HepG2 (cell line): Measurements from ENCODE around the gene NELFCD. TPM values are rescaled to one million over a fixed set of nuclear protein-coding genes. Genes with fewer than 3 reads are reported as not detected.

Experiments
- BATF2 ChIP-seq: sonication (generic); formaldehyde crosslinking; IDR thresholded peaks from 2 replicates; pipeline ENCODE4 v1.8.0; 2022; ENCODE audit warnings: mild to moderate bottlenecking, missing genetic modification reagents, moderate library complexity
- ELF1 ChIP-seq: sonication (generic); formaldehyde crosslinking; IDR thresholded peaks from 2 replicates; pipeline ENCODE4 v1.4.0; 2020; ENCODE audit warnings: missing genetic modification reagents
- HNF4A ChIP-seq: sonication (generic); formaldehyde crosslinking; IDR thresholded peaks from 2 replicates; pipeline ENCODE4 v1.4.0; 2020; ENCODE audit warnings: missing genetic modification reagents
- HNRNPLL ChIP-seq: fragments of 200-400 bp; formaldehyde crosslinking; IDR thresholded peaks from 2 replicates; pipeline ENCODE4 v1.6.1; 2017; ENCODE audit warnings: mild to moderate bottlenecking, low read depth, low read length; ENCODE audit not compliant: poor library complexity, severe bottlenecking
- KLF13 ChIP-seq: sonication (generic); formaldehyde crosslinking; IDR thresholded peaks from 2 replicates; pipeline ENCODE4 v1.4.0; 2020; ENCODE audit warnings: mild to moderate bottlenecking, missing genetic modification reagents
- KMT2B ChIP-seq: IDR thresholded peaks from 2 replicates; pipeline ENCODE4 v1.6.1; 2016; ENCODE audit warnings: missing genetic modification reagents, missing compliant biosample characterization
- NRL ChIP-seq: sonication (generic); formaldehyde crosslinking; IDR thresholded peaks from 2 replicates; pipeline ENCODE4 v1.5.0; 2020; ENCODE audit warnings: missing genetic modification reagents, mild to moderate bottlenecking, moderate library complexity, borderline replicate concordance
- PRDM10 ChIP-seq: sonication (generic); formaldehyde crosslinking; IDR thresholded peaks from 2 replicates; pipeline ENCODE4 v1.4.0; 2020; ENCODE audit warnings: low read depth, missing genetic modification reagents
- SALL2 ChIP-seq: sonication (generic); formaldehyde crosslinking; IDR thresholded peaks from 2 replicates; pipeline ENCODE4 v1.8.1; 2023; ENCODE audit warnings: mild to moderate bottlenecking, missing genetic modification reagents, inconsistent platforms
- THAP11 ChIP-seq: IDR thresholded peaks from 2 replicates; pipeline ENCODE4 v1.6.1; 2016; ENCODE audit warnings: missing biosample characterization, missing genetic modification reagents
- YEATS4 ChIP-seq: sonication (generic); formaldehyde crosslinking; IDR thresholded peaks from 2 replicates; pipeline ENCODE4 v1.4.0; 2020; ENCODE audit warnings: missing genetic modification reagents, borderline replicate concordance
- ZKSCAN1 ChIP-seq: fragments of 150-350 bp; IDR thresholded peaks from 2 replicates; pipeline ENCODE4 v1.6.1; 2014; ENCODE audit warnings: low read length
- ZNF230 ChIP-seq: sonication (generic); formaldehyde crosslinking; IDR thresholded peaks from 2 replicates; pipeline ENCODE4 v1.4.0; 2020; ENCODE audit warnings: mild to moderate bottlenecking, missing genetic modification reagents
- ZNF276 ChIP-seq: sonication (generic); formaldehyde crosslinking; IDR thresholded peaks from 2 replicates; pipeline ENCODE4 v1.4.0; 2020; ENCODE audit warnings: mild to moderate bottlenecking, low read depth, missing genetic modification reagents
- ZNF333 ChIP-seq: sonication (generic); formaldehyde crosslinking; IDR thresholded peaks from 2 replicates; pipeline ENCODE4 v1.4.0; 2020; ENCODE audit warnings: mild to moderate bottlenecking, missing genetic modification reagents, borderline replicate concordance
- ZNF484 ChIP-seq: sonication (generic); formaldehyde crosslinking; IDR thresholded peaks from 2 replicates; pipeline ENCODE4 v1.5.1; 2020; ENCODE audit warnings: mild to moderate bottlenecking, low read depth, missing genetic modification reagents, borderline replicate concordance
- ZNF501 ChIP-seq: sonication (generic); formaldehyde crosslinking; IDR thresholded peaks from 2 replicates; pipeline ENCODE4 v1.5.1; 2020; ENCODE audit warnings: mild to moderate bottlenecking, moderate library complexity, missing genetic modification reagents
- polyA plus RNA-seq, 8 experiments: library from polyadenylated mRNA; depleted of rRNA in 3 of 8; stranded (reverse) in 7 of 8; unstranded in 1 of 8; fragments of >200 nt; fragmentation: Illumina TruSeq in 4 of 8; extraction: Trizol in 4 of 8; gene quantifications; 2 replicates each; pipeline versions ENCODE4 v1.2.1 to v1.2.3, GENCODE V29; 2011 to 2016; ENCODE audit warnings: low read depth in 4 of 8, missing spikeins in 1 of 8, mixed read lengths in 1 of 8; ENCODE audit not compliant: insufficient read depth in 1 of 8
- total RNA-seq, 5 experiments: library from RNA; depleted of rRNA; stranded (reverse); fragments of >200 nt; fragmentation: Illumina TruSeq; extraction: Trizol; gene quantifications; 2 replicates each; pipeline ENCODE4 v1.2.3, GENCODE V29; 2016; ENCODE audit warnings: low read depth in 1 of 5
- TF ChIP-seq, protein P1 (sequence below): sonication (generic); formaldehyde crosslinking; IDR thresholded peaks from 2 replicates; pipeline ENCODE4 v1.4.0; 2020; ENCODE audit warnings: mild to moderate bottlenecking, missing genetic modification reagents
- TF ChIP-seq, protein P2 (sequence below): sonication (generic); formaldehyde crosslinking; IDR thresholded peaks from 2 replicates; pipeline ENCODE4 v1.5.0; 2020; ENCODE audit warnings: mild to moderate bottlenecking, missing genetic modification reagents

Gene NELFCD
- total and polyA plus RNA-seq, 2 of the 13 experiments (the other 11 are each of a cell fraction or from before 2014, with no cell fraction given), result 159 to 203 TPM

- peak; percentile 79; the same call in 1 of the 2 replicates for TF ChIP-seq YEATS4 (CRISPR knock-in tag)
- TF ChIP-seq BATF2 (CRISPR knock-in tag), result no peak
- TF ChIP-seq HNF4A (CRISPR knock-in tag), result peak; percentile 80
- no peak for TF ChIP-seq ZKSCAN1
- TF ChIP-seq, protein P1, sequence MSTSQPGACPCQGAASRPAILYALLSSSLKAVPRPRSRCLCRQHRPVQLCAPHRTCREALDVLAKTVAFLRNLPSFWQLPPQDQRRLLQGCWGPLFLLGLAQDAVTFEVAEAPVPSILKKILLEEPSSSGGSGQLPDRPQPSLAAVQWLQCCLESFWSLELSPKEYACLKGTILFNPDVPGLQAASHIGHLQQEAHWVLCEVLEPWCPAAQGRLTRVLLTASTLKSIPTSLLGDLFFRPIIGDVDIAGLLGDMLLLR, result no peak
- no peak; the same call in 1 of the 2 replicates for TF ChIP-seq THAP11 (CRISPR knock-in tag)
- TF ChIP-seq ZNF501, result peak; percentile 80
- TF ChIP-seq ZNF484, result no peak
- no peak for TF ChIP-seq KMT2B (CRISPR knock-in tag)
- TF ChIP-seq, protein P2, sequence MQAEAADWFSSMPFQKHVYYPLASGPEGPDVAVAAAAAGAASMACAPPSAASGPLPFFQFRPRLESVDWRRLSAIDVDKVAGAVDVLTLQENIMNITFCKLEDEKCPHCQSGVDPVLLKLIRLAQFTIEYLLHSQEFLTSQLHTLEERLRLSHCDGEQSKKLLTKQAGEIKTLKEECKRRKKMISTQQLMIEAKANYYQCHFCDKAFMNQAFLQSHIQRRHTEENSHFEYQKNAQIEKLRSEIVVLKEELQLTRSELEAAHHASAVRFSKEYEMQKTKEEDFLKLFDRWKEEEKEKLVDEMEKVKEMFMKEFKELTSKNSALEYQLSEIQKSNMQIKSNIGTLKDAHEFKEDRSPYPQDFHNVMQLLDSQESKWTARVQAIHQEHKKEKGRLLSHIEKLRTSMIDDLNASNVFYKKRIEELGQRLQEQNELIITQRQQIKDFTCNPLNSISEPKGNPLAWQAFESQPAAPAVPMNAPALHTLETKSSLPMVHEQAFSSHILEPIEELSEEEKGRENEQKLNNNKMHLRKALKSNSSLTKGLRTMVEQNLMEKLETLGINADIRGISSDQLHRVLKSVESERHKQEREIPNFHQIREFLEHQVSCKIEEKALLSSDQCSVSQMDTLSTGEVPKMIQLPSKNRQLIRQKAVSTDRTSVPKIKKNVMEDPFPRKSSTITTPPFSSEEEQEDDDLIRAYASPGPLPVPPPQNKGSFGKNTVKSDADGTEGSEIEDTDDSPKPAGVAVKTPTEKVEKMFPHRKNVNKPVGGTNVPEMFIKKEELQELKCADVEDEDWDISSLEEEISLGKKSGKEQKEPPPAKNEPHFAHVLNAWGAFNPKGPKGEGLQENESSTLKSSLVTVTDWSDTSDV, result peak; percentile 91; the same call in 1 of the 2 replicates
- TF ChIP-seq PRDM10 (CRISPR knock-in tag), result 0 out of 2 replicates have a peak, but pooled peaks have one; percentile 55
- TF ChIP-seq ZNF333 (CRISPR knock-in tag), result no peak
- TF ChIP-seq SALL2 (CRISPR knock-in tag), result no peak; the same call in 1 of the 2 replicates
- TF ChIP-seq NRL, result peak; percentile 77
- no peak for TF ChIP-seq HNRNPLL
- peak; percentile 73; the same call in 1 of the 2 replicates for TF ChIP-seq ZNF230
- no peak for TF ChIP-seq KLF13 (CRISPR knock-in tag)
- TF ChIP-seq ZNF276 (CRISPR knock-in tag), result peak; percentile 73; the same call in 1 of the 2 replicates
- peak; percentile 27; the same call in 1 of the 2 replicates for TF ChIP-seq ELF1
Measured at GRCh38 chr20:59015812-59016711, 35.0 kb downstream of the NELFCD start (continued).
